ENCODE data around the gene APLF. TPM values are rescaled to one million over a fixed set of nuclear protein-coding genes. Genes with fewer than 3 reads are reported as not detected.

The APLF gene
- total RNA-seq, 2 donors from 2014 or later = 4.9 to 5.8 TPM

DNA sequence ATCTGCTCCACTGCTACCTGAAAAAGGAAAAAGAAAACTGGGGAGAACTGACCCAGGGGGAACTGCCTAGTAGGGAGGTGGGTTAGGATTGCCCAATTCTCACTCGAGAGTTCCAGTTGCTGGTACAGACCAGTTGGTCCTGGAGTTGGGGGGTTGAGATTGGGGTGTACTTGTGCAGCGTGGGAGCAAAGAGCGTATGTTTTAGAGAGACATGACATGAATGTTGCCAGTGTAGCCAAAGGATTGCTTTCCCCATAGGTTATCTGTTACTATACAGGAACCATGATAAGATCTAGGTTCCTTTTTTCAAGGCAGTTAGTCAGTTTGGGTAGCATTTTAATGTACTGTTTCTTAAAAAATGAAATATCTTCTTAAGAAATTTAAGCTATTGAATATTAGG, 68.6 kb downstream of the APLF start:
- Histone ChIP-seq H3K27me3 (replicated peaks; ENCODE audit: insufficient read depth) (no peaks in the 10 kb centered on the region), H3K36me3 (no peaks in the 10 kb centered on the region), H3K4me3 (no peak overlapping the region), H3K9me3 (no peaks in the 10 kb centered on the region), H3K27ac (no peak overlapping the region), H3K4me1 (ENCODE audit: control insufficient read depth in 1 of 2, low read depth in 2 of 2) (no peaks in the 10 kb centered on the region)
- no peak for DNase-seq (ENCODE audit: low spot score)
- ATAC-seq (ENCODE audit: insufficient number of reproducible peaks, low FRiP score, low read depth) = no peak
- TF ChIP-seq, protein P1, sequence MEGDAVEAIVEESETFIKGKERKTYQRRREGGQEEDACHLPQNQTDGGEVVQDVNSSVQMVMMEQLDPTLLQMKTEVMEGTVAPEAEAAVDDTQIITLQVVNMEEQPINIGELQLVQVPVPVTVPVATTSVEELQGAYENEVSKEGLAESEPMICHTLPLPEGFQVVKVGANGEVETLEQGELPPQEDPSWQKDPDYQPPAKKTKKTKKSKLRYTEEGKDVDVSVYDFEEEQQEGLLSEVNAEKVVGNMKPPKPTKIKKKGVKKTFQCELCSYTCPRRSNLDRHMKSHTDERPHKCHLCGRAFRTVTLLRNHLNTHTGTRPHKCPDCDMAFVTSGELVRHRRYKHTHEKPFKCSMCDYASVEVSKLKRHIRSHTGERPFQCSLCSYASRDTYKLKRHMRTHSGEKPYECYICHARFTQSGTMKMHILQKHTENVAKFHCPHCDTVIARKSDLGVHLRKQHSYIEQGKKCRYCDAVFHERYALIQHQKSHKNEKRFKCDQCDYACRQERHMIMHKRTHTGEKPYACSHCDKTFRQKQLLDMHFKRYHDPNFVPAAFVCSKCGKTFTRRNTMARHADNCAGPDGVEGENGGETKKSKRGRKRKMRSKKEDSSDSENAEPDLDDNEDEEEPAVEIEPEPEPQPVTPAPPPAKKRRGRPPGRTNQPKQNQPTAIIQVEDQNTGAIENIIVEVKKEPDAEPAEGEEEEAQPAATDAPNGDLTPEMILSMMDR (IDR thresholded peaks at IDR 0.05) = no peak

DNA sequence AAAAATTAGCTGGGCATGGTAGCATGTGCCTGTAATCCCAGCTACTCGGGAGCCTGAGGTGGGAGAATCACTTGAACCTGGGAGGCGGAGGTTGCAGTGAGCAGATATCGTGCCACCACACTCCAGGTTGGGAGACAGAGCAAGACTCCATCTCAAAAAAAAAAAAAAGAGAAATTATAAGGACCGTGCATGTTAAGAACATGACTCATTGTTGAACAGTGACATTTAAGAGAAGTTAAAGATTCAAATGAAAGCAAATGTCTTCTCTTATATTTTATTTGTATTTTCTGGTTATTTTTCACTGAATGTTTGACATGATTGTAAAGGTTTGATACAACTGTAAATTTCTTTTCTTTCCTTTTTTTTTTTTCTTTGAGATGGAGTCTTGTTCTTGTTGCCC, 69.6 kb downstream of the APLF start:
- Histone ChIP-seq H3K4me1 (ENCODE audit: control insufficient read depth in 1 of 2, low read depth in 2 of 2) (no peaks in the 10 kb centered on the region), H3K27me3 (replicated peaks; ENCODE audit: insufficient read depth) (no peaks in the 10 kb centered on the region)

DNA sequence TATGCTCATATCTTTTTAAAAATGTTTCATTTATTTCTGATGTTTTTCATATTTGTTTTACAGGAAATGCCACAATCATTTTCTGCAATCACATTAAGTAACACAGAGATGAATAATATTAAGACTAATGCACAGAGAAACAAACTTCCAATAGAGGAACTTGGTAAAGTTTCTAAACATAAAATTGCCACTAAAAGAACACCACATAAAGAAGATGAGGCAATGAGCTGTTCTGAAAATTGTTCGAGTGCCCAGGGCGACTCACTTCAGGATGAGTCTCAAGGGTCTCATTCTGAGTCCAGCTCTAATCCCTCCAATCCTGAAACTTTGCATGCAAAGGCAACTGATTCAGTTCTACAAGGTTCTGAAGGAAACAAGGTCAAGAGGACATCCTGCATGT, 70.4 kb downstream of the APLF start:
- TF ChIP-seq, protein P1 (IDR thresholded peaks at IDR 0.05) = no peak
- DNase-seq (ENCODE audit: low spot score) = no peak
- no peaks in the 10 kb centered on the region for H3K36me3 ChIP-seq
- H3K27ac ChIP-seq = no peak overlapping the region
- ATAC-seq (ENCODE audit: insufficient number of reproducible peaks, low FRiP score, low read depth) = no peak
- no peaks in the 10 kb centered on the region for H3K4me1 ChIP-seq (ENCODE audit: control insufficient read depth in 1 of 2, low read depth in 2 of 2)
- H3K27me3 ChIP-seq (replicated peaks; ENCODE audit: insufficient read depth) = no peaks in the 10 kb centered on the region
- no peak overlapping the region for H3K4me3 ChIP-seq
- H3K9me3 ChIP-seq = no peaks in the 10 kb centered on the region

More for the DNA sequence above, 69.6 kb downstream of the APLF start:
- no peak for ATAC-seq (ENCODE audit: insufficient number of reproducible peaks, low FRiP score, low read depth)
- no peak for DNase-seq (ENCODE audit: low spot score)
- H3K27ac ChIP-seq = no peak overlapping the region
- no peaks in the 10 kb centered on the region for H3K9me3 ChIP-seq
- H3K36me3 ChIP-seq = no peaks in the 10 kb centered on the region
- TF ChIP-seq, protein P1 (IDR thresholded peaks at IDR 0.05) = no peak
- H3K4me3 ChIP-seq = no peak overlapping the region

DNA sequence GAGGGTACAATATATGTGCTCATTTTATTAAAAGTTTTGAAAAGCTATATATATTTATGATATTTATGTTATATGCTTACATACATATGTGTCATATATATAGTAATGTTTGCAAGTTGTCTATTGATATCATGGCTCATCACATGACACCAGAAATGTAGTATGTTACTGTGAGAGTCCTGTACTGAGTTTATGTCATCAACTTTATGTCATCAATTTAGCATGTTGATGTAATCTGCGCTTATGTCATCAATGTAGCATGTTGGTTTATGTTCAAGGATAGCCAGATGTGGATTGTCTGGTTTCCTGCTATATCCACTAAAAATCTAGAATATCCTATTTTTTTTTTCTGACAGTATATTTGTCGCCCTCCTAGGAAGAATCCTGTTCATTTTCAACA, 77.4 kb downstream of the APLF start:
- H3K9me3 ChIP-seq = no peaks in the 10 kb centered on the region

DNA sequence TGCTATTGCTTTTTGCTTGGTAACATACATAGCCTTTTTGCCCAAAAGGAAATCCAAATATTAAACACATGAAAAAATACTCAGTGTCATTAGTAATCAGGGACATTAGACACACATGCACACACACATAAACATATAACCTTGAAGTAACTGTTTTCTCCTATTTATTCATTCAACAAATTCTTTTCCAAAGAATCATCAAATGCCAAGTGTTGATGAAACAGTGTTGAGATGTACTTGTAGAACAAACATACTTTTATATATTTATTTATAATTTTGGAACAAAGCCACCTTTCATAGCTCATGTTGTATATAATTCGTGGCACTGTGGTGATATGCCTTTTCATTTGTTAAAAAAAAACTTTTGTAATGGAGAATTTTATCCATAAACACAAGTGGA, 81.0 kb downstream of the APLF start:
- no peaks in the 10 kb centered on the region for H3K9me3 ChIP-seq
- H3K4me1 ChIP-seq (ENCODE audit: control insufficient read depth in 1 of 2, low read depth in 2 of 2) = no peaks in the 10 kb centered on the region
- ATAC-seq (ENCODE audit: insufficient number of reproducible peaks, low FRiP score, low read depth) (no peak), DNase-seq (ENCODE audit: low spot score) (no peak)
- H3K27ac ChIP-seq = no peak overlapping the region
- H3K27me3 ChIP-seq (replicated peaks; ENCODE audit: insufficient read depth) = no peaks in the 10 kb centered on the region
- TF ChIP-seq, protein P1 (IDR thresholded peaks at IDR 0.05) = no peak
- H3K36me3 ChIP-seq = no peaks in the 10 kb centered on the region
- H3K4me3 ChIP-seq = no peak overlapping the region

More for the DNA sequence above, 77.4 kb downstream of the APLF start:
- Histone ChIP-seq H3K4me3 (no peak overlapping the region), H3K4me1 (ENCODE audit: control insufficient read depth in 1 of 2, low read depth in 2 of 2) (no peaks in the 10 kb centered on the region), H3K36me3 (no peaks in the 10 kb centered on the region), H3K27ac (no peak overlapping the region), H3K27me3 (replicated peaks; ENCODE audit: insufficient read depth) (no peaks in the 10 kb centered on the region)
- DNase-seq (ENCODE audit: low spot score) (no peak), ATAC-seq (ENCODE audit: insufficient number of reproducible peaks, low FRiP score, low read depth) (no peak)
- TF ChIP-seq, protein P1 (IDR thresholded peaks at IDR 0.05) = no peak

All from thoracic aorta (tissue), 2 donors.